Myocyte (in vitro differentiated cells): ENCODE data around the gene ARPC4. TPM values are rescaled to one million over a fixed set of nuclear protein-coding genes. Genes with fewer than 3 reads are reported as not detected.
"Not testable (repeated sequence)": the region's sequence is repeated elsewhere in the genome, so short reads cannot be mapped to it uniquely, and the experiment has no call there.

ENCODE experiments used
- DNase-seq: peaks from one replicate; pipeline ENCODE4 v3.0.0-alpha.2; 2012; ENCODE audit warnings: low read depth
- total RNA-seq: library from RNA; depleted of rRNA; stranded (reverse); fragments of >200 nt; gene quantifications from 2 replicates; pipeline ENCODE4 v1.2.3, GENCODE V29; 2014

Gene ARPC4
- total RNA-seq, 1 donor from 2014 or later = 172 TPM

DNA sequence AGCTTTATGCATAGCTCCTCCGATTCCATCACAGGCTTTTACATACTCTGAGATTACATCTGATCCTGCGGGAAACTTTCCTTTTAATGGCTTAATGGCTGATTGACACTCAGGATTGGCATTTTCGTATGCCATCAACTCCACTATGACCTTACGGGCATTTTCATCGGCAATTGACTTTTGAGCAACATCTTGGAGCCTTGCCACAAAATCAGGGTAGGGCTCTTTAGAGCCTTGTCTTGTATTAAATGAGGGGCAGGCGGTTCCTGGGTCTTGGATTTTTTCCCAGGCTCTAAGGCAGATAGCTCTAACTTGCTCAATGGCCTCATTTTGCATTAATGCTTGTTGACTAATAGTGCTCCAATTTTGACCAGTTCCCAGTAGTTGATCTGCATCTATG is 59.0 kb downstream of the ARPC4 start:
- DNase-seq = not testable (repeated sequence)

DNA sequence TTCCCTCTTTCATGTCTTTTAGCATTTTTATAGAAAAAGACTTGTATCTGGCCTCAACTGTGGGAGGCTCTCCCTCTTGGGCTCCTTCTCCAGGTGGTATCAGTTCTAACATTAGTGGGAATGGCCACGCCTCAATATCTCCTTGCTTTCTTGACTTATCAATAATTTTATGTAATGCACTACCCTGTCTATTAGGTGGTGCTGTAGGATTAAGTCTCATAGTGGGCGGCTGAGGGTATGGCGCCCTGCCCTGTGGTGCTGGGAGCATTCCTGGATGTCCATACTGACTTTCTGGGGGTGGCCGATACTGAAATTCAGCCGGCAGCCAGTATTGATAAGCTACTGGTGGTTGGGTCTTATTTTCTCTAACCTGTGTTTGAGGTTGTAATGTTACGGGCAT is 59.6 kb downstream of the ARPC4 start:
- DNase-seq = no peak

DNA sequence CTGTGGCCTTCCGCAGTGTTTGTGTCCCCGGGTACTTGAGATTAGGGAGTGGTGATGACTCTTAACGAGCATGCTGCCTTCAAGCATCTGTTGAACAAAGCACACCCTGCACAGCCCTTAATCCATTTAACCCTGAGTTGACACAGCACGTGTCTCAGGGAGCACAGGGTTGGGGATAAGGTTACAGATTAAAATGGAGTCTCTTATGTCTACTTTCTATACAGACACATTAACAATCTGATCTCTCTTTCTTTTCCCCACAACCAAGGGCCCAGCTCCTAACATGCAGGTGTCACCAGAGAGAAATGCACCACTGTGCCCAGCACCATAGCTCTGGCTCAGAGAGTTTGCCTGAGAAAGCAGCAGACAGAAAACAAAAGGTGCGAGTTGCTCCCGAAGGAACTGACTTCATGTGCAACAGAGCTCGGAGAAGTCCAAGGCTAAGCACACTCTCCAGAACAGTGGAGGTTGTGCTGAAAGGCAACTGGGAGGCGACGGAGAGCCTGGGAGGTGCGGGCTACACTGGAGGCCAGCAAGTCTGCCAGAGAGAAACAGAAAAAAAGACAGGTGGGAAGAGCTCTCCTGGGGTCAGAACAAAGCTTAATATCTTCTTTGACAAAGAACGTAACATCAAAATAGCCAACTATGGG is 61.5 kb downstream of the ARPC4 start:
- not testable (repeated sequence) for DNase-seq

GRCh38 chr3:9855594-9855993 is 62.7 kb downstream of the ARPC4 start:
- DNase-seq = no peak

Other genes starting within 250 kb of the ARPC4 start
- not detected in 2 replicates for gene LHFPL4, start 239.3 kb upstream of the ARPC4 start, total RNA-seq
- 21.2 and 23.6 TPM in 2 replicates for gene MTMR14, start 143.6 kb upstream of the ARPC4 start, total RNA-seq
- gene CPNE9, start 89.2 kb upstream of the ARPC4 start, total RNA-seq = not detected in 2 replicates
- gene BRPF1, start 61.3 kb upstream of the ARPC4 start, total RNA-seq = 12.7 and 13.4 TPM in 2 replicates
- gene OGG1, start 43.1 kb upstream of the ARPC4 start, total RNA-seq = 18.6 and 31.1 TPM in 2 replicates
- 7.2 TPM in 2 replicates for gene CAMK1, start 23.1 kb upstream of the ARPC4 start, total RNA-seq
- 108 and 110 TPM in 2 replicates for gene TADA3, start 609 bp upstream of the ARPC4 start, total RNA-seq
- 12.2 and 17.2 TPM in 2 replicates for gene TTLL3, start 17.2 kb downstream of the ARPC4 start, total RNA-seq
- gene RPUSD3, start 50.9 kb downstream of the ARPC4 start, total RNA-seq = 34.9 and 43.4 TPM in 2 replicates
- gene CIDEC, start 87.2 kb downstream of the ARPC4 start, total RNA-seq = 0.26 TPM in 1 of 2 replicates, not detected in the other
- gene JAGN1, start 97.5 kb downstream of the ARPC4 start, total RNA-seq = 41.4 and 50.5 TPM in 2 replicates
- 0.40 and 0.68 TPM in 2 replicates for gene IL17RE, start 109.8 kb downstream of the ARPC4 start, total RNA-seq
- 24.4 and 33.9 TPM in 2 replicates for gene IL17RC, start 124.0 kb downstream of the ARPC4 start, total RNA-seq
- gene CRELD1, start 140.8 kb downstream of the ARPC4 start, total RNA-seq = 90.8 and 135 TPM in 2 replicates
- 1.1 and 1.3 TPM in 2 replicates for gene PRRT3, start 159.3 kb downstream of the ARPC4 start, total RNA-seq
- gene EMC3, start 193.8 kb downstream of the ARPC4 start, total RNA-seq = 66.2 and 96.0 TPM in 2 replicates
- 0.51 and 1.6 TPM in 2 replicates for gene FANCD2, start 233.4 kb downstream of the ARPC4 start, total RNA-seq